ACC112 (cell line): Measurements from ENCODE around the gene MAP7D1.

Experiments
- H2AFZ ChIP-seq: fragments of 200-600 bp; sonication (generic); one replicate; pipeline ENCODE4 v1.6.0; 2017; ENCODE audit warnings: antibody characterized with exemption, low read length; ENCODE audit not compliant: unreplicated experiment
- H3K27ac ChIP-seq: fragments of 200-600 bp; sonication (generic); 2 replicates; pipeline ENCODE4 v1.5.1; 2014; ENCODE audit warnings: low read depth, mild to moderate bottlenecking, antibody characterized with exemption, low read length, moderate library complexity
- H3K27me3 ChIP-seq: fragments of 200-600 bp; sonication (generic); 2 replicates; pipeline ENCODE4 v1.6.1; 2014; ENCODE audit warnings: mild to moderate bottlenecking, antibody characterized with exemption, low read length, moderate library complexity, mixed read lengths; ENCODE audit not compliant: insufficient read depth
- H3K36me3 ChIP-seq: fragments of 200-600 bp; sonication (generic); 2 replicates; pipeline ENCODE4 v1.6.1; 2016; ENCODE audit warnings: mild to moderate bottlenecking, antibody characterized with exemption, low read length, moderate library complexity, mixed read lengths; ENCODE audit not compliant: insufficient read depth
- H3K4me1 ChIP-seq: fragments of 200-600 bp; sonication (generic); one replicate; pipeline ENCODE4 v1.6.1; 2016; ENCODE audit warnings: low read length, mixed read lengths; ENCODE audit not compliant: insufficient read depth, unreplicated experiment, control insufficient read depth
- H3K4me3 ChIP-seq: fragments of 200-600 bp; sonication (generic); 2 replicates; pipeline ENCODE4 v1.5.1; 2014; ENCODE audit warnings: mild to moderate bottlenecking, low read depth, low read length
- H3K79me2 ChIP-seq: fragments of 200-600 bp; sonication (generic); one replicate; pipeline ENCODE4 v1.6.0; 2016; ENCODE audit warnings: low read length; ENCODE audit not compliant: control insufficient read depth, unreplicated experiment, insufficient read depth

The MAP7D1 gene

GRCh38 chr1:36116901-36117300 is 39.1 kb upstream of the MAP7D1 start:
- H3K27ac ChIP-seq = no peak overlapping the region
- no peak overlapping the region for H2AFZ ChIP-seq
- no peaks in the 10 kb centered on the region for H3K79me2 ChIP-seq
- peaks cover 11% of the 10 kb centered on the region for H3K4me1 ChIP-seq
- no peak overlapping the region for H3K4me3 ChIP-seq
- H3K27me3 ChIP-seq = no peaks in the 10 kb centered on the region
- H3K36me3 ChIP-seq = no peaks in the 10 kb centered on the region

DNA sequence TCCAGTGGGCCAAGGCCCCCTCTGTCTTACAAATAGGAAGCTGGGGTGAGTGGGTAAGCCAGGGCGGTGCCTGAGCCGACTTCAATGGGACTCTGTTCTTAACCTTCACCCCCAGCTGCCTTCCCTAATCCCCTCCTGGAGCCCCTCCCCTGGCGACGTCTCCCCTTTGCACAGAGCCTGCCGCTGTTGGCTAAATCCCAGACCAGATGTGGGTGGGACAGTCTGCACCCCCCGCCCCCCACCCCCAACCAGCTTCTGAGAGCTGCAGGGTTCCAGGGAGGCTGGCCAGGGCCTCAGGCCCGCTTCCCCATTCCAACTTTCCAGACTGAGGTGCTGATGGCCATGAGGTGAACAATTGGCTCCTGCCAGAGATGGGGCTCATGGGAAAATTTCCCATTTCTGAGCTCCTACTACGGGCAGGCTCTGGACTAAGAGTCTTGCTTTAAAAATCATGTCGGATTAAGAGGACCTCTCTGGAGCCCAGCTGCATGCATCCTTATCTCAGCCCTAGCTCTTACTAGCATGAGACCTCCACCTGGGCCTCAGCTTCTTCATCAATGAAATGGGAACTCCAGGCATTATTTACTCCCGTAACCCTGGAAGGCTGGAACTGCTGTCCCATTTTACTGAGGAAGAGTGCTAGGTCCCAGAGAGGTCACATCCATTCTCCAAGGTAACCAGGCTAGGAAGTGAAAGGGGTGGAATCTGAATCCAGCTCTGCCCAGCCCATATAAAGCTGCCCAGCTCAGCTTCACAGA is 37.3 kb upstream of the MAP7D1 start:
- Histone ChIP-seq H3K79me2 (no peaks in the 10 kb centered on the region), H3K4me1 (peaks cover 11% of the 10 kb centered on the region), H2AFZ (no peak overlapping the region), H3K27ac (no peak overlapping the region), H3K27me3 (0 out of 2 replicates have a peak, but pooled peaks cover under 1% of the 10 kb centered on the region), H3K4me3 (no peak overlapping the region), H3K36me3 (no peaks in the 10 kb centered on the region)

- Histone ChIP-seq H2AFZ (no peak overlapping the region), H3K4me1 (peaks cover 11% of the 10 kb centered on the region)
Observed at GRCh38 chr1:36119456-36119855, 36.5 kb upstream of the MAP7D1 start.

GRCh38 chr1:36122062-36123030 is 33.6 kb upstream of the MAP7D1 start:
- H3K4me1 ChIP-seq = no peaks in the 10 kb centered on the region
- H3K36me3 ChIP-seq = no peaks in the 10 kb centered on the region
- peaks cover 24% of the 10 kb centered on the region for H3K27me3 ChIP-seq
- H3K79me2 ChIP-seq = no peaks in the 10 kb centered on the region
- no peak overlapping the region for H3K4me3 ChIP-seq
- H3K27ac ChIP-seq = no peak overlapping the region
- H2AFZ ChIP-seq = no peak overlapping the region

More at GRCh38 chr1:36119456-36119855, 36.5 kb upstream of the MAP7D1 start:
- Histone ChIP-seq H3K27me3 (peaks cover 9% of the 10 kb centered on the region), H3K27ac (no peak overlapping the region), H3K79me2 (no peaks in the 10 kb centered on the region), H3K4me3 (no peak overlapping the region), H3K36me3 (no peaks in the 10 kb centered on the region)

DNA sequence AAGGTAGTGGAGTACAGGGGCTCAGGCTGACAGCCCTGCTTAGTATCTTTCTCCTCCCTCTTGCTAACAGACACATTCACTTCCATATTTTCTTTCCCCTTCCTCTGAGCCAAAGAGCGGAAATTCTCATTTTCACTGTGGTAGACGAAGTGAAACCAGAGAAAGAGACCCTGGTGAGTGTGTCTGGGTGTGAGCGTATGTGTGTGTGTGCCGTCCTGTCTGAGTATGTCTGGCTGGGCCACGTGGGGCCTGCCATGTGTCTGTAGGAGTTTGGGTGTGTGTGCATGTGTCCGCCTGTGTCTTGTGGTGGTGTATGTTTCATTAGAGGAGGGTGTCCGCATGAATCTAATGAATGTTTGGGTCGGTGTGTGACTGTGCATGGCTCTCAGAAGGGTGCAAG is 32.6 kb upstream of the MAP7D1 start:
- Histone ChIP-seq H3K79me2 (no peaks in the 10 kb centered on the region), H3K4me3 (no peak overlapping the region), H3K36me3 (no peaks in the 10 kb centered on the region), H3K27me3 (peaks cover 24% of the 10 kb centered on the region), H3K27ac (no peak overlapping the region), H2AFZ (no peak overlapping the region), H3K4me1 (no peaks in the 10 kb centered on the region)

DNA sequence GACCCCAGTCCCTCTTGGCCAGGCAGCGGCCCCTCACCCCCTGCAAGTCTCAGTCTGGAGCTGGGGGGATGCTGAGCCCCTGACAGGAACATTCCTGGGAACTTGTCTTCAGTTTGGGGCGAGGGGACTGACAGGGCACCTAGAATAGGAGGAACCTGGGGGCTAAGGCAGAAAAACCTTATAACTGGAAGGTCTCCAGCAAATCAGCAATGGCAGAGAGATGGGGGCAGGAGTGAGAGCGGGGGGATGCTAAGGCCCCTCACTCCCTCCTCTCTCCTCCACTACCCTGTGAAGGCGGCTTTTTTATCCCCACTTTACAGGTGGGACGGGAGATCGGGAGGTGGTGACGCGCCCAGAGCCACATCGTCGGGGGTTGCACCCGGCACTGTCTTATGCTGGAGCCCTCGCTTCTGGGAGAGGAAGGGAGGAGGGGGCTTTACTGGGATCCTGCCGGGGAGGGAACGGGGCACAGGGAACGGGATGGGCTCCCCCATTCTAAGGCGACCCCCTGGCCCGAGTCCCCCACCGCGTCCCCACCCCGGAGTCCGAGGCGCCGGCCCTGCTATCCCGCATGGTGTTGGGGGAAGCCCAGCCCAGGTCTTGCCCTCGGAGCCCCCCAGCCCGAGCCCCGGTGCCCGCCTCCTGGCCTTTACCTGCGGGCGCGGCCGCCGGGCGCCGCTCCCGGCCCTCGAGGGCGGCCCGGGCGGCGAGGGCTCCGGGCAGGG is 31.4 kb upstream of the MAP7D1 start:
- no peak overlapping the region for H3K4me3 ChIP-seq
- H3K4me1 ChIP-seq = no peaks in the 10 kb centered on the region
- no peak overlapping the region for H3K27ac ChIP-seq
- no peaks in the 10 kb centered on the region for H3K79me2 ChIP-seq
- no peak overlapping the region for H2AFZ ChIP-seq
- peaks cover 24% of the 10 kb centered on the region for H3K27me3 ChIP-seq
- no peaks in the 10 kb centered on the region for H3K36me3 ChIP-seq

DNA sequence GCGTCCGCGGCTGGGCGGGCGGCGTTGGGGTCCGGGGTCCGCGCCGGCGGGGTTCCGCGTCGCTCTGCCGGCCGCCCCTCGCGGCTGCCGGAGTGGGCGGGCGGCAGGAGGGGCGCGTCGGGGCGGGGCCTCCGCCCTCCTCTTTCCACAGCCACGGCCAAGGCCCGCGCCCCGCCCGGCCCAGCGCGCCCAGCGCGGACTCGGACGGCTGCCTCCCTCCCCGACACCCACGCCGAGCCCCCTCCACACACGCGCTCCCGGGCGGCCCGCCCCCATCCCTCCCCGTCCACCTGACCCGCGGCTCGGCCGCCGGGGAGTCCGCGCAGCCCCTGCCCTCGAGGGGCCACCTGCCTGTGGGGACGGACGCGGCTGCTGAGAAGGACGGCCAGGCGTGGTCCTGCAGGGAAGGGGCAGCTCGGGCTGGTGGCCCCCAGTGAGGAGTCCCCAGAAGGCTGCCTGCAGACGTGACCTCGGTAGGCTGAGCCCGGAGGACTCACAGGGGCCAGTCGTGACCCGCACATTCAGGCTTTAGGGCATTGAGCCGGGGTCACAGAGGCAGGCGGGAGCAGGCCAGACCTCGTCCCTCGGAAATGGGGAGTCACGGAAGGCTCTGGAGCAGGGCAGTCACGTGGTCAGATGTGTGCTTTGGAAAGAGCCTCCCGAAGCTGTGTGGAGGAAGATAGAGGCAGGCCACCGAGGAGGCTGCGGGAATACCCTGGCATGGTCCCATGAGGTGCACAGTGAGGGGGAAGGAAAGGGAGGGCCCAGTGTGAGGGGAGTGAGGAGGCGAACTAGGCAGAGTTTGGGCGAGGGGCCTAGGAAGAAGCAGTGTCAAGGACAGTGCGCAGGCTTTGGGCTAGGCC is 30.6 kb upstream of the MAP7D1 start, which contains the start of gene COL8A2:
TSS of gene COL8A2 (minus strand) at position 94 of the 863 bp plus-strand sequence. CDS start 24,980 bp downstream, outside the sequence.
- Histone ChIP-seq H3K4me3 (peak within 1 kb of the TSS; percentile 60; the same call in 1 of the 2 replicates), H3K4me1 (no peaks in the 10 kb centered on the region), H3K27me3 (peaks cover 24% of the 10 kb centered on the region), H3K36me3 (no peaks in the 10 kb centered on the region), H2AFZ (peak within 1 kb of the TSS; percentile 60), H3K27ac (no peak within 1 kb of the TSS), H3K79me2 (no peaks in the 10 kb centered on the region)

DNA sequence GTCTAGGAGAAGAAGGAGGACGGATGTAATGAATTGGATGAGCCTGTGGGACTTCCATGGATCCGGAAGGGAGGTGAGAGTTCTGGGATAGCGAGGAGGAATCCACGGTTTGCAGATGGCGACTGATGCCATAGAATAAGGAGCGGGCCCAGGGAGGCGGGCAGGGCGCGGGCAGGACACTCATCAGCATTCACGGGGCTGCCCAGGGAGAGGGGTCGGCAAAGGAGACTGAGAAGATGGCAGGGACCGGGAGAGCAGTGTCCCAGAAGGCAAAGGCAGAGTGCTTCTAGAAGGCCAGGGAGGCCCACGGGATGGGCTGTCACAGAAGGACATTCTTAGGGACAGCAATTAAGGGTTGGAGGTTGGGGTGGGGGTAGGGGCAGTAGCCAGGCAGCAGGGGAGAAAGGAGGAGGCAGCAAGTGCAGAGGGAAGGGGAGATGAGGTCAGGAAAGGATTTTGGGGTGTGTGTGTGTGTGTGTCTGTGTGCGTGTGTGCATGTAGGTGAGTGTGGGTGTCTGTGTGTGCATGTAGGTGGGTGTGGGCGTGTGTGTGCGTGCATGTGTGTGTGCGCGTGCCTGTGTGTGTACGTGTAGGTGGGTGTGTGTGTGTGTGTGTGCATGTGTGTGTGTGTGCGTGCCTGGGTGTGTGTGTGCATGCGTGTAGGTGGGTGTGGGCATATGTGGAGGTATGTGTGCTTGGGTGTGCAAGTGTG is 29.8 kb upstream of the MAP7D1 start:
- Histone ChIP-seq H3K79me2 (no peaks in the 10 kb centered on the region), H3K4me3 (no peak overlapping the region), H3K27ac (no peak overlapping the region), H3K4me1 (no peaks in the 10 kb centered on the region), H3K36me3 (no peaks in the 10 kb centered on the region), H2AFZ (no peak overlapping the region), H3K27me3 (peaks cover 24% of the 10 kb centered on the region)

DNA sequence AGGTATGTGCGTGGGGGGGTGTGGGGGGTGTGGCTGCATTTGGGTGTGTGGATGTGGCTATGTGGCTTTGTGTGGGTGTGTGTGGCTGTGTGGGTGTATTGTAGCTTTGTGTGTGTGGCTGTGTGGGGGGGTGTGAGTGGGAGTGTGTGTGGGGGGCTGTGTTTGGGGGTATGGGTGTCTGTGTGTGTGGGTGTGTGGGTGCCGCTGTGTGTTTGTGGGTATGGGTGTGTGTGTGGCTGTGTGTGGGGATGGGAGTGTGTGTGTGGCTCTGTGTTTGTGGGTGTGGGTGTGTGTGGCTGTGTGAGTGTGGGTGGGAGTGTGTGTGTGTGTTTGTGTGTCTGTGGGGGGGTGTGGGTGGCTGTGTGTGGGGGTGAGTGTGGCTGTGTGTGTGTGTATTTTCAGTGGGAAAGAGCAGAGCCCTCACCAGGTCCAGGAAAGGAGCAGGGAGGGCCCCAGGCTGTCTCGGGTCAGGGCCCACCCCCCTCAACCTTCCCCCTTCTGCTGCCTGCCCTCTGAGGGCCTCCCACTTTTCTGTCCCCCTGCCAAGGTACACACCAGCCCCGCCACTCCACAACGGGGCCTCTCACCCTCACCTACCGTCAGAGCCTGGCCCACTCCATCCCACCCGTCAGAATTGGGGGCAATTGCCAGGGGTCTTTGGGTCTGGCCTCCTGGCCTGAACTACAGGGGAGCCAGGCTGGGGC is 29.0 kb upstream of the MAP7D1 start:
- no peaks in the 10 kb centered on the region for H3K36me3 ChIP-seq
- H3K27ac ChIP-seq = no peak overlapping the region
- no peaks in the 10 kb centered on the region for H3K4me1 ChIP-seq
- H3K27me3 ChIP-seq = peaks cover 24% of the 10 kb centered on the region
- H3K4me3 ChIP-seq = no peak overlapping the region
- no peaks in the 10 kb centered on the region for H3K79me2 ChIP-seq
- no peak overlapping the region for H2AFZ ChIP-seq
